Measurements from ENCODE around the gene TBL3.
"Not testable (repeated sequence)": the region's sequence is repeated elsewhere in the genome, so short reads cannot be mapped to it uniquely, and the experiment has no call there.

The TBL3 gene

DNA sequence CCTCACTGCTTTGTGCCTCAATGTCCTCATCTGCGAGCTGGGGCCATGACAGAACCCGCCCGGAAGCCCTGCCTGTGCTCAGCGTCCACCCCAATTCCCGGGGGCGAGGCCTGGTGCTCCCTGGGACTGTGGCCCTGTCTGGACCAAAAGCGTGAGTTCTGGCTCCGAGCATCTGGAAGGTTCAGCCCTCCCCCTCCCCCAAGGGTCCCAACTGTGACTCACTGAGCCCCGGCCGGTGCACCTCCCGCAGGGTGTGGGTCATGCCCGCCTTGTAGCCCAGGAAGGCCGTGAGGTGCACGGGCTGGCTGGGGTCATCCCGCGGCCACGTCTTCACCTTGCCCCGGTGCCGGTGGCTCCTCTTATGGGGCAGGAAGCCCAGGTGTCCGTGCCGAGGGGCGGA is 18.1 kb upstream of the TBL3 start:
- H3K27ac Mint-ChIP-seq = no peak overlapping the region
- H3K4me1 Mint-ChIP-seq (ENCODE audit: low read depth) = peaks cover 2% of the 10 kb centered on the region
- no peaks in the 10 kb centered on the region for H3K27me3 Mint-ChIP-seq
- H3K36me3 Mint-ChIP-seq (ENCODE audit: low read depth) = no peaks in the 10 kb centered on the region
- no peak overlapping the region for H3K4me3 Mint-ChIP-seq
- no peaks in the 10 kb centered on the region for H3K9me3 Mint-ChIP-seq
- no peak for DNase-seq

DNA sequence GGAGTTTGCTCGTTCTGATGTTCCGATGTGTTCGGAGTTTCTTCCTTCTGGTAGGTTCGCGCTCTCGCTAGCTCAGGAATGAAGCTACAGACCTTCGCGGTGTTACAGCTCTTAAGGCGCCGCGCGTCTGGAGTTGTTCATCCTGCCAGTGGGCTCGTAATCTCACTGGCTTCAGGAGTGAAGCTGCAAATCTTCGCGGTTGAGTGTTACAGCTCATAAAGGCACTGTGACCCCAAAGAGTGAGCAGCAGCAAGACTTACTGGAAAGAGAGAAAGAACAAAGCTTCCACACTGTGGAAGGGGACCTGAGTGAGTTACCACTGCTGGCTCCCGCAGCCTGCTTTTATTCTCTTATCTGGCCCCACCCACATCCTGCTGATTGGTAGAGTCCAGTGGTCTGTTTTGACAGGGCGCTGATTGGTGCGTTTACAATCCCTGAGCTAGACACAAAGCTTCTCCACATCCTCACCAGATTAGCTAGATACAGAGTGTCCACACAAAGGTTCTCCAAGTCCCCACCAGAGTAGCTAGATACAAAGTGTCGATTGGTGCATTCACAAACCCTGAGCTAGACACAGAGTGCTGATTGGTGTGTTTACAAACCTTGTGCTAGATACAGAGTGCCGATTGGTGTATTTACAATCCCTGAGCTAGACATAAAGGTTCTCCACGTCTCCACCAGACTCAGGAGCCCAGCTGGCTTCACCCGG is 14.3 kb upstream of the TBL3 start:
- Mint-ChIP-seq H3K4me1 (ENCODE audit: low read depth) (peaks cover 29% of the 10 kb centered on the region), H3K36me3 (ENCODE audit: low read depth) (peaks cover 32% of the 10 kb centered on the region)
- not testable (repeated sequence) for H3K27me3 Mint-ChIP-seq, H3K9me3 Mint-ChIP-seq, H3K4me3 Mint-ChIP-seq, H3K27ac Mint-ChIP-seq, DNase-seq

DNA sequence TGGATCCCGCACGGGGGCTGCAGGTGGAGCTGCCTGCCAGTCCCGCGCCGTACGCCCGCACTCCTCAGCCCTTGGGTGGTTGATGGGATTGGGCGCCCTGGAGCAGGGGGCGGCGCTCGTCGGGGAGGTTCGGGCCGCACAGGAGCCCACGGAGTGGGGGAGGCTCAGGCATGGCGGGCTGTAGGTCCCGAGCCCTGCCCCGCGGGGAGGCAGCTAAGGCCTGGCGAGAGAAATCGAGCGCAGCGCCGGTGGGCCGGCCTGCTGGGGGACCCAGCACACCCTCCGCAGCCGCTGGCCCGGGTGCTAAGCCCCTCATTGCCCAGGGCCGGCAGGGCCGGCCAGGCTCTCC is 13.7 kb upstream of the TBL3 start:
- Mint-ChIP-seq H3K36me3 (ENCODE audit: low read depth) (peaks cover 37% of the 10 kb centered on the region), H3K4me1 (ENCODE audit: low read depth) (peaks cover 34% of the 10 kb centered on the region)
- not testable (repeated sequence) for DNase-seq, H3K27ac Mint-ChIP-seq, H3K27me3 Mint-ChIP-seq, H3K4me3 Mint-ChIP-seq, H3K9me3 Mint-ChIP-seq

DNA sequence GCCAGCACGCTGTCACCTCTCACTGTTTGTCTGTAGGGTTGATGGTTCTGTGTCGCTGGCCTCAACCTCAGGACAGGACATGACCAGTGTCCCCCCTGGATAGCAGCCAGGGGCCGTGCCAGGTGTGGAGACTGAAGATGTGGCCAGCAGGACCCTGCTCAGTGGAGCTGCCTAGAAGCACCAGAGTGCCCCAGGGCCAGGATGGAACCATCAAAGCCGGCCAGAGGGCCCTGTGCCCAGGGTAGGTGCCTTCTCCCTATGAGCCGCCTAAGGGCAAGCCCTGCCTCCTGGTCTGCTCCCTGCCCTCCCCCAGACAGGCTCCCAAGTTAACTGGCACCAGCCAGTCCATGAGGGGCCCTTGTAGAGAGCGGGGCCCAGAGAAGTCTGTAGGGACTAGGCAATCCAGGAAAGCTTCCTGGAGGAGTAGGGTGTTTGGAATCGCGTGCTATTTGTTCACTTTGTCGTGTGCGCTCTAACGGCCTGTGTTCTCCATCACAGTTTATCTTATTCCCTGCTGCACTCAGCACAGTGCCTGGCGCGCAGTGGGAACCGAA is 13.1 kb upstream of the TBL3 start:
- Mint-ChIP-seq H3K27me3 (no peaks in the 10 kb centered on the region), H3K4me3 (peak overlapping the region; percentile 87), H3K4me1 (ENCODE audit: low read depth) (peaks cover 37% of the 10 kb centered on the region), H3K27ac (peak overlapping the region; percentile 94), H3K9me3 (no peaks in the 10 kb centered on the region), H3K36me3 (ENCODE audit: low read depth) (peaks cover 44% of the 10 kb centered on the region)
- DNase-seq = no peak

DNA sequence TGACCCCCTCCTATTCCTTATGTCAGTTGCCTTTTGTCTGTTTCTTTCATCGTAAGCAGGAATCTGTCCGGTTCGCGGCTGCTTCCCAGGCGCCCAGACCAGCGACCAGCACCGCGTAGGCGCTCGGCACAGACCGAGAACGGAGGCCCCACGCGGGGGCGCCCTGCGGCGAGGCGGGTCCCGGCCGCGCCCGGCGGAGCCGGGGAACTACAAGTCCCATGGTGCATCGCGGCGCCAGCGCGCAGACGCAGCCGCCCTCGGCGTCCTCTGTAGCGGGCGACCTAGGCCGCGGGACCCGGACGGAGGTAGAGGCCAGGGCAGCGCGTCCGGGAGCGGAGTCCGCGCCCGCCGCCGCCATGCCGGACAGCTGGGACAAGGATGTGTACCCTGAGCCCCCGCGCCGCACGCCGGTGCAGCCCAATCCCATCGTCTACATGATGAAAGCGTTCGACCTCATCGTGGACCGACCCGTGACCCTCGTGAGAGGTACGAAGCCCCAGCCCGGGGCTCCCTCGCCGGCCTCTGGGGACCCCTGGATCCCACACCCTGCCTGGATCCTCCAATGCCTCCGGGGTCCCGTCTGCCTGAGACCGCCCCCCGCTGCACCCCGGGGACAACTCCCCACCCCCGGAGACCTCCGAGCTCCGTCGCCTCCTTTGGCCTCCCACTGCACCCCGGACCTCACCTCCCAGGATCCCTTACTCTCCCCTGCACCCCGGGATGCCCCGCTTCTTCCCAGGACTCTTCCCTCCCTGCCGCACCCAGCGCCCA is 12.4 kb upstream of the TBL3 start, which contains the start of gene NDUFB10:
Gene NDUFB10, plus strand, starts transcription at position 270 of the 771 bp plus-strand sequence. Its CDS starts 87 bp downstream, at position 357.
- peak; percentile 96 for DNase-seq
- Mint-ChIP-seq H3K27ac (peak within 1 kb of the TSS; percentile 94), H3K4me1 (ENCODE audit: low read depth) (peaks cover 38% of the 10 kb centered on the region), H3K4me3 (peak within 1 kb of the TSS; percentile 87), H3K27me3 (no peaks in the 10 kb centered on the region), H3K9me3 (no peaks in the 10 kb centered on the region), H3K36me3 (ENCODE audit: low read depth) (peaks cover 50% of the 10 kb centered on the region)

DNA sequence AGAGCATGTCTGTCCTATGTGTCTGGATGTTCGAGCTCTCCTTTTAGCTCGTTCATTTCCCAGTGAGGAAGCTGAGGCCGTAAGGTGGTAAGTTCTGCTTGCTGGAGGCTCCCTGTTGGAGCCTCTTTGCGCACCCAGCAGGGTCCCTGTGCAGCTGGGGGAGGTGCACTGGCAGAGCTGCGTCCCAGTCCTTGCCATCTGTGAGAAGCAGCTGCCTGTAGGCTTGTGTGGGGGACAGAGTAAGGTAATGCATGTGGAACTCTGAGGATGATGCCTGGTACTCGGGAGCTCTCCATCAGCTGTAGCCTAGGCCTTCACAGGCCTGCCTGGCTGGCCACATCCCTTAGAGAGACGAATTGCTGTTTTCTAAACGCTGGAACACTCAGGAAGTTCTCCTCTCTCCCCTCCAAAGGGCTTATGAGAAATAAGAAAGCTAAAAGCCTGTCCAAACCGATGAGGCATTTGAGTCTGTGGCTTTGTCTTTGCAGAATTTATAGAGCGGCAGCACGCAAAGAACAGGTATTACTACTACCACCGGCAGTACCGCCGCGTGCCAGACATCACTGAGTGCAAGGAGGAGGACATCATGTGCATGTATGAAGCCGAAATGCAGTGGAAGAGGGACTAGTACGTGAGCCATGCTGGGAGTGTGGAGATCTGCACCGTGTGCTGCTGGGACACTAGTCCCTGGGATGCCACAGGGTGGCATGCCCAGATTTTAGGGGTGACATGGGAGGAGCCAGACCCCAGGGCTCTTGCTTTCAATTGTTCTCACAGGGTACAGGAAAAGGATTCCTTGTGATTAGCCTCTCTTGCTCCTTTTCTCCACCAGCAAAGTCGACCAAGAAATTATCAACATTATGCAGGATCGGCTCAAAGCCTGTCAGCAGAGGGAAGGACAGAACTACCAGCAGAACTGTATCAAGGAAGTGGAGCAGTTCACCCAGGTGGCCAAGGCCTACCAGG is 10.9 kb upstream of the TBL3 start:
- peak overlapping the region; percentile 94 for H3K27ac Mint-ChIP-seq
- peaks cover 64% of the 10 kb centered on the region for H3K36me3 Mint-ChIP-seq (ENCODE audit: low read depth)
- H3K9me3 Mint-ChIP-seq = no peaks in the 10 kb centered on the region
- no peaks in the 10 kb centered on the region for H3K27me3 Mint-ChIP-seq
- H3K4me3 Mint-ChIP-seq = peak overlapping the region; percentile 87
- DNase-seq = peak; percentile 77
- peaks cover 43% of the 10 kb centered on the region for H3K4me1 Mint-ChIP-seq (ENCODE audit: low read depth)

DNA sequence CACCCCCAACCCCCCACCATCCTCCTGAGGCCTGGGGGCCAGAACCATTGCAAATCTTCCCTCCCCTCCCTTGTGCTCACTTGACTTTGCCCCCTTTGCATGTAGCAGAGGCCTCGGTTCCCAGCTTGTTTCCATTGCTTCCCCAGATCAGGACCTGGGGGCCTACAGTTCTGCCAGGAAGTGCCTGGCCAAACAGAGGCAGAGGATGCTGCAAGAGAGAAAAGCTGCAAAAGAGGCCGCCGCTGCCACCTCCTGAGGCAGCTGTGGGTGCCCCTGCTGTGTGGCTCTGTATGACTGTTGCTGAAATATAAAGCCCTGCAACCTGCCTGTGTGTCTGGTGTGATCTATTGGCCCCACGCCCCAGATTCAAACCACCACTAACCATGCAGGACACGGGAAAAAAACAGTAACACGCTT is 10.2 kb upstream of the TBL3 start:
- Mint-ChIP-seq H3K36me3 (ENCODE audit: low read depth) (peaks cover 65% of the 10 kb centered on the region), H3K4me1 (ENCODE audit: low read depth) (peaks cover 43% of the 10 kb centered on the region)

DNA sequence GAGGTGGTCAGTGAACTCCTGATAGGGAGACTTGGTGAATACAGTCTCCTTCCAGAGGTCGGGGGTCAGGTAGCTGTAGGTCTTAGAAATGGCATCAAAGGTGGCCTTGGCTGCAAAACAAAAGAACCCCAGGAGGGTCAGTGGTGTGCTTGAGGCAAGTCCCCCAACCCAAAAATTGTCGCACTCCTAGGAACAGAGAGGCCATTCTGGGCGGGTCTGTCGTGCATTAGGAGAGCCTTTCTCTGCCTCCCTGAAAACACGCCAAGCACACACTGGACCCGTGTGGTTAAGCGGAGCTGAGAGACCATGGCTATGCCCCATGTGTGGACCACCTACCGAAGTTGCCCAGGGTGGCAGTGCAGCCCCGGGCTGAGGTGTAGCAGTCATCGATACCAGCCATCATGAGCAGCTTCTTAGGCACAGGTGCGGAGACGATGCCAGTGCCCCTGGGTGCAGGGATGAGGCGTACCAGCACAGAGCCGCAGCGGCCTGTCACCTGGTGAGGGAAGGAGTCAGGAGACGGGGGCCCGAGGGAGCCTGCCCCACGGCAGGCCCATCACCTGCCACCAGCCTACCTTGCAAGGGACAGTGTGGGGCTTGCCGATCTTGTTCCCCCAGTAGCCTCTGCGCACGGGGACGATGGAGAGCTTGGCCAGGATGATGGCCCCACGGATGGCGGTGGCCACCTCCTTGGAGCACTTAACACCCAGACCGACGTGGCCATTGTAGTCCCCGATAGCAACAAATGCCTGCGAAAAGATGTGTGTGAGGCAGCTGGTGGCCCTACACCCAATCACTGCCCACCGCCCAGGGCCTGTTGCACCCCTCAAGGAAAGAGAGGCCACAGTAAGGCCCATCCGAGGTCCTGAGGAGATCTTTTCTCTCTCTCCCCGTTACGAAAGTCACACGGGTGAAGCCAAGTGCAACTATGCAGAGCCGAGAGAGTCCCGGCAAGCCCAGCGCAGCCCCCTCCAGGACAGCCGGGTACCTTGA is 9.4 kb upstream of the TBL3 start:
- Mint-ChIP-seq H3K4me1 (ENCODE audit: low read depth) (peaks cover 43% of the 10 kb centered on the region), H3K27ac (peak overlapping the region; percentile 94), H3K36me3 (ENCODE audit: low read depth) (peaks cover 72% of the 10 kb centered on the region), H3K4me3 (peak overlapping the region; percentile 87)
- H3K9me3 Mint-ChIP-seq, H3K27me3 Mint-ChIP-seq: not testable (repeated sequence)
- DNase-seq = peak; percentile 50

More for the DNA sequence above, 10.2 kb upstream of the TBL3 start:
- peak; percentile 63 for DNase-seq
- no peaks in the 10 kb centered on the region for H3K27me3 Mint-ChIP-seq
- no peaks in the 10 kb centered on the region for H3K9me3 Mint-ChIP-seq
- H3K4me3 Mint-ChIP-seq = peak overlapping the region; percentile 87
- H3K27ac Mint-ChIP-seq = peak overlapping the region; percentile 94

DNA sequence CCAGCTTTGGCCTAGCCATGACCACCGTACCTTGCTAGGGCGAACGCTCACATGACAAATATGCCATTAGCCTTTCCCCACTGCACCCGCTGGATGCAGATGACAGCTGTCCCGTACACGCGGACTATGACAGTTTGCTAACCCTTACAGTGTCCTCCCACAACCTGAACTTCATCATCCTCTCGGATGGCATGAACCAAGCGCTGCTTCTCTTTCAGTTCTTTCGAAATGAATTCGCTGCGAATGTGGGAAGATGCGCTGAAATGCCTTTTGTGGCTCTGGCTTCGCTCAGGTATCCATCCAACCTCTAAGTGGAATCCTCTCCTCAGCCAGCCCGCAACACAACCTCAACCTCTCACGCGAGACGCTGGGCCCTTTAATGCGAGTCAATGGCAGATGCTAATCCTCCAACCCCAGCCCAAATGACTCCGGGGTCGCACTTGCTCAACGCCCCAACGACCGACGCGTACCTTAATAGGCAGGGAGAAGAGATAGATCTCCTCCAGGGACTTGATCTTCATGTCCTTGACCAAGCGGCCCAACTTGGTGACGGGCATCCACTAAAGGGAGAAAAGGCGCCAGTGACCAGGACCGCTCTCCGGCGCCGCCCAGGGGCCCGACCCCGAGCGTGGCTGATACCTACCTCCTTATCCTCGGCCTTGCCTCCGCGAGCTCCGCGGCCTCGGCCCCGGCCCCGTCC is 7.9 kb upstream of the TBL3 start:
- peaks cover 39% of the 10 kb centered on the region for H3K4me1 Mint-ChIP-seq (ENCODE audit: low read depth)
- no peaks in the 10 kb centered on the region for H3K9me3 Mint-ChIP-seq
- peak overlapping the region; percentile 94 for H3K27ac Mint-ChIP-seq
- H3K27me3 Mint-ChIP-seq = no peaks in the 10 kb centered on the region
- H3K4me3 Mint-ChIP-seq = peak overlapping the region; percentile 87
- peaks cover 81% of the 10 kb centered on the region for H3K36me3 Mint-ChIP-seq (ENCODE audit: low read depth)
- DNase-seq = no peak

DNA sequence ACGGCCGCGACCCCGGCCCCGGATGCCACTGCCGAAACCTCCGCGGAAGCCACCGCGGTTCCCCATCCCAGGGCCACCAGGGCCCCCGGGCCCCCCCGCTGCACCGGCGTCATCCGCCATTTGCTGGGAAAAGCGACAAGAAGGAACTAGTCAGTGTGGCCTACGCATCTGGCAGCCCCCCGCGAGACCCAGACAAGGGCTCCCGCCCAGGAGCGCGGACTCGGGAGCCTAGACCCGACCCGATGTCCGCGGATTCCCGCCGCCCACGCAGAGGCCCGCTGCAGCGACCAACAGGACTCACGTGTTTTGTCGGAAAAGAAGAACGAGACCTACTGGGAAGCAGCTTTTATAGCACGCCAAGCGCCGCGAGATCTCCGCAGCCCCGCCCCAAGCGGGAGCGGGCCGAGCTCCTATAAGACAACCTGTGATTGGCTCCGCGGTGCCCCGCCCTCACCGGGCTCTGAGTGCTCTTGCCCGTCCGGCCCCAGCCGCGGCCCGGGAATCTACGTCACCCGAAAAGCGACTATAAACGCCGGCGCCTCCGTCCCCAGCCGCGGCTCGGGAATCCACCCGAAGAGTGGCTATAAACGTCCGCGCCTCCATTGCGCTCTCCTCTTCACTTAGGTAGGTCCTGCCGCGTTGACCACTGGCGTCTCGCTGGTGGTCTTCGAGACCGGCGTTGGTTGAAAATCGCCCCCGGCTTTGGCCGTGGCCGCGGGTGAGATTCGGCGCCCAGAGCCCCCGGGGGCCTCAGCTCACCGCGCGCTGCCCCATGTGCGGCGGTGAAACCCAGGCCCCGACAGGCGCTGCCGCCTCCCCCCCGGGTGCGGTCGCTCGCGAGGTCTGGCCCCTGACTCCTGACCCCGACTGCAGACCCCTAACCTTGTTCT is 7.1 kb upstream of the TBL3 start, which contains the start of gene RPS2:
Gene RPS2, minus strand, starts transcription at position 321 of the 890 bp plus-strand sequence. Its CDS starts 201 bp downstream, at position 120.
- Mint-ChIP-seq H3K27me3 (no peaks in the 10 kb centered on the region), H3K36me3 (ENCODE audit: low read depth) (peaks cover 77% of the 10 kb centered on the region), H3K4me1 (ENCODE audit: low read depth) (peaks cover 37% of the 10 kb centered on the region), H3K9me3 (no peaks in the 10 kb centered on the region), H3K4me3 (peak within 1 kb of the TSS; percentile 87), H3K27ac (peak within 1 kb of the TSS; percentile 94)
- peak; percentile 99 for DNase-seq

DNA sequence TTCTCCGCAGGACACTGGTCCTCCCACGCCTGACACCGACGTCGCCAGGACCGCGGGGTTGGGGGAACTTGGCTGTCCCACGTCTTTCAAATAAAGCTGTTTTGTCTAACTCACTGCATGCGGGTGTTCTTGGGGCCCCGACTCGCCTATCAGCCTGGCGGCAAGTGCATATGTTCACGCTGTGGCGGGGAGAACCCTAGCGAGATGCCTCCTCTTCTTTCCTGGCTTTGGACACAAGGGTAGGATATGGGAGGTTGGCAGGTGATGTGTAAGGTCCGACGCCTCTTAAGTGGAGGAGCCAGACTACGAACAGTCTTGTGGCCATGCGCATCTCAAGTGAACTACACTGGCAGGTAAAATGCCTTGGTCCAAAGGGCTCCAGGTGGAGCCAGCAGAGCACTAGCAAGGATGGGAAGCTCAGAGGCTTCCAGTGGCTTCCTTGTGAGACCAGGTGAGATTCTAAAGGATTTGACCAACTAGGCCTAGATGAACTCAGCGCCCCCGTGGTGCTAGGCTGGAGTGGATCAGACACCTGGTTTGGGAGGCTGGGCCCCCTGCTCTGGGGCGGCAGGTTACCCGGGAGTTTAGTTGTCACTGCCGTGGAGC is 6.4 kb upstream of the TBL3 start:
- peaks cover 37% of the 10 kb centered on the region for H3K4me1 Mint-ChIP-seq (ENCODE audit: low read depth)
- H3K9me3 Mint-ChIP-seq = no peaks in the 10 kb centered on the region
- peak overlapping the region; percentile 87 for H3K4me3 Mint-ChIP-seq
- H3K27ac Mint-ChIP-seq = peak overlapping the region; percentile 94
- no peak for DNase-seq
- no peaks in the 10 kb centered on the region for H3K27me3 Mint-ChIP-seq
- H3K36me3 Mint-ChIP-seq (ENCODE audit: low read depth) = peaks cover 71% of the 10 kb centered on the region

DNA sequence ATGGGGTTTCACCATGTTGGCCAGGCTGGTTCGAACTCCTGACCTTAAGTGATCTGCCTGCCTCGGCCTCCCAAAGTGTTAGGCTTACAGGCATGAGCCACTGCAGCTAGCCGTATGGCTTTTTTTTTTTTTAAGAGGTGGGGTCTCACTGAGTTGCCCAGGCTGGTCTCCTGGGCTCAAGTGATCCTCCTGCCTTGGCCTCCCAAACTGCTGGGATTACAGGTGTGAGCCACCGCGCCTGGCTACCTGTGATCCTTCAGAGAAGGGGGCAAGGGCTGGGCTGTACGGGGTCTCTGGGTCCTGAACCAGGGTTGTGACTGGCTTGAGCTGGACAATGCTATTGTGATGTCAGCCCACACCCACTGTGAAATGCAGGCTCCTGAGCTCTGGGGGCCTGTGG is 5.4 kb upstream of the TBL3 start, which contains the start of gene RNF151:
Gene RNF151, plus strand, starts transcription at position 397 of the 400 bp plus-strand sequence. CDS start 26 bp downstream, outside the sequence.
- Mint-ChIP-seq H3K4me3 (peak within 1 kb of the TSS; percentile 87), H3K9me3 (no peaks in the 10 kb centered on the region), H3K36me3 (ENCODE audit: low read depth) (peaks cover 64% of the 10 kb centered on the region), H3K27ac (peak within 1 kb of the TSS; percentile 94), H3K27me3 (no peaks in the 10 kb centered on the region), H3K4me1 (ENCODE audit: low read depth) (peaks cover 34% of the 10 kb centered on the region)
- DNase-seq = no peak
